ENCODE measurements around the gene ZNF408.
"Not testable (repeated sequence)": the region's sequence is repeated elsewhere in the genome, so short reads cannot be mapped to it uniquely, and the experiment has no call there.

ZNF408 gene

GRCh38 chr11:46701078-46701654 is 335 bp downstream of the ZNF408 start:
- Mint-ChIP-seq H3K4me1 (peaks cover 56% of the 10 kb centered on the region), H3K9me3 (no peaks in the 10 kb centered on the region), H3K27ac (peak overlapping the region; percentile 97), H3K27me3 (no peaks in the 10 kb centered on the region), H3K36me3 (ENCODE audit: low read depth) (peaks cover 22% of the 10 kb centered on the region), H3K4me3 (peak overlapping the region; percentile 94)
- ATAC-seq = no peak
- peak; percentile 11 for DNase-seq

DNA sequence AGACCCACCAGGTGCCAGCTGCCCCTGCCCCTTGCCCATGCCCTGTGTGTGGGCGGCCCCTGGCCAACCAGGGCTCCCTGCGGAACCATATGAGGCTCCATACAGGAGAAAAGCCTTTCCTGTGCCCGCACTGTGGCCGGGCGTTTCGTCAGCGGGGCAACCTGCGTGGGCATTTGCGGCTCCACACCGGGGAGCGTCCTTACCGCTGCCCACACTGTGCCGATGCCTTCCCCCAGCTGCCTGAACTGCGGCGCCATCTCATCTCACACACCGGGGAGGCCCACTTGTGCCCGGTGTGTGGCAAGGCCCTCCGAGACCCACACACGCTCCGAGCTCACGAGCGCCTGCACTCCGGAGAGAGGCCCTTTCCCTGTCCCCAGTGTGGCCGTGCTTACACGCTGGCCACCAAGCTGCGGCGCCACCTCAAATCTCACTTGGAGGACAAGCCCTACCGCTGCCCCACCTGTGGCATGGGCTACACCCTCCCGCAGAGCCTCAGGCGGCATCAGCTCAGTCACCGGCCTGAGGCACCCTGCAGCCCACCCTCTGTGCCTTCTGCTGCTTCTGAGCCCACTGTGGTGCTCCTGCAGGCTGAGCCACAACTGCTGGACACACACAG is 4.3 kb downstream of the ZNF408 start:
- Mint-ChIP-seq H3K4me1 (peaks cover 33% of the 10 kb centered on the region), H3K27ac (no peak overlapping the region), H3K4me3 (no peak overlapping the region), H3K36me3 (ENCODE audit: low read depth) (peaks cover 36% of the 10 kb centered on the region), H3K27me3 (no peaks in the 10 kb centered on the region), H3K9me3 (no peaks in the 10 kb centered on the region)
- ATAC-seq (no peak), DNase-seq (no peak)

DNA sequence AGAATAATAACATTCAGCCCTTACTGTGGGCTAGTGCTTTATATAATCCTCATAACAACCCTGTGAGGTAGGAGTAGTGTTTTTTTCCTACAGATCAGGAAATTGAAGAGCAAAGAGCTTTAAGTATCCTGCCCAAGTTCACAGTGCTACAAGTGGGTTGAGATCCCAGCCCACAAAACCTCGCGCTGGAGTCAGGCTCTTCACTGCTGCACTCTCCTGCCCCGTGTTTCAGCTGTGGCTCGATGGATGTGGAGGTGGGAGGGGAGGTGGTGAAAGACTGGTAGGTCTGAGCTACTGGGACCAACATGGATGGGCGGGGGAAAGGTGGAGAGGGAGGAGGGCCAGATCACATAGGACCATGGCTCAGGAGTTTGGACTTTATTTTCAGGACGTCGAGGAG is 6.1 kb downstream of the ZNF408 start:
- peaks cover 19% of the 10 kb centered on the region for H3K4me1 Mint-ChIP-seq
- no peaks in the 10 kb centered on the region for H3K27me3 Mint-ChIP-seq
- no peak for ATAC-seq
- DNase-seq = no peak
- H3K36me3 Mint-ChIP-seq (ENCODE audit: low read depth) = peaks cover 27% of the 10 kb centered on the region
- H3K4me3 Mint-ChIP-seq = no peak overlapping the region
- no peaks in the 10 kb centered on the region for H3K9me3 Mint-ChIP-seq
- H3K27ac Mint-ChIP-seq = no peak overlapping the region

DNA sequence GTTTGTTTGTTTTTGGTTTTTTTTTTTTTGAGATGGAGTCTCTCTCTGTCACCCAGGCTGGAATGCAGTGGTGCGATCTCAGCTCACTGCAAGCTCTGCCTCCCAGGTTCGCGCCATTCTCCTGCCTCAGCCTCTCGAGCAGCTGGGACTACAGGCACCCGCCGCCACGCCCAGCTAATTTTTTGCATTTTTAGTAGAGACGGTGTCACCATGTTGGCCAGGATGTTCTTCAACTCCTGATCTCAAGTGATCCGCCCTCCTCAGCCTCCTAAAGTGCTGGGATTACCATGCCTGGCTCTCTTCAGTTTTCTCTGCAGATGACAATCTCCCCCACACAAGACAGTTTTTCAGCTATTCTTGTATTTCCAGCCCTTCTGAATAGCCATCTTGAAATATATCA is 8.5 kb downstream of the ZNF408 start:
- peaks cover 18% of the 10 kb centered on the region for H3K36me3 Mint-ChIP-seq (ENCODE audit: low read depth)
- not testable (repeated sequence) for H3K4me3 Mint-ChIP-seq, ATAC-seq, H3K4me1 Mint-ChIP-seq, H3K27ac Mint-ChIP-seq, H3K9me3 Mint-ChIP-seq, DNase-seq, H3K27me3 Mint-ChIP-seq

GRCh38 chr11:46710821-46711269 is 10.0 kb downstream of the ZNF408 start:
- peaks cover 9% of the 10 kb centered on the region for H3K4me1 Mint-ChIP-seq
- H3K9me3 Mint-ChIP-seq = no peaks in the 10 kb centered on the region
- DNase-seq = no peak
- H3K27me3 Mint-ChIP-seq = no peaks in the 10 kb centered on the region
- ATAC-seq = no peak
- no peak overlapping the region for H3K27ac Mint-ChIP-seq
- H3K4me3 Mint-ChIP-seq = no peak overlapping the region
- peaks cover 14% of the 10 kb centered on the region for H3K36me3 Mint-ChIP-seq (ENCODE audit: low read depth)

- H3K27ac Mint-ChIP-seq = no peak overlapping the region
These were observed 10.5 kb downstream of the ZNF408 start for GRCh38 chr11:46711303-46711702.

GRCh38 chr11:46712874-46713576 is 12.2 kb downstream of the ZNF408 start:
- DNase-seq = no peak

More at GRCh38 chr11:46711303-46711702, 10.5 kb downstream of the ZNF408 start:
- no peak for ATAC-seq
- no peaks in the 10 kb centered on the region for H3K27me3 Mint-ChIP-seq
- H3K4me3 Mint-ChIP-seq = no peak overlapping the region
- H3K4me1 Mint-ChIP-seq = peaks cover 9% of the 10 kb centered on the region
- DNase-seq = no peak
- peaks cover 14% of the 10 kb centered on the region for H3K36me3 Mint-ChIP-seq (ENCODE audit: low read depth)
- H3K9me3 Mint-ChIP-seq = no peaks in the 10 kb centered on the region

GRCh38 chr11:46717825-46718154 is 17.0 kb downstream of the ZNF408 start:
- DNase-seq; H3K27ac Mint-ChIP-seq; H3K4me1 Mint-ChIP-seq; H3K27me3 Mint-ChIP-seq; ATAC-seq; H3K36me3 Mint-ChIP-seq (ENCODE audit: low read depth); H3K9me3 Mint-ChIP-seq; H3K4me3 Mint-ChIP-seq: not testable (repeated sequence)

More at GRCh38 chr11:46712874-46713576, 12.2 kb downstream of the ZNF408 start:
- Mint-ChIP-seq H3K4me1 (peaks cover 6% of the 10 kb centered on the region), H3K27me3 (no peaks in the 10 kb centered on the region), H3K9me3 (no peaks in the 10 kb centered on the region), H3K4me3 (no peak overlapping the region), H3K27ac (no peak overlapping the region), H3K36me3 (ENCODE audit: low read depth) (no peaks in the 10 kb centered on the region)
- ATAC-seq = no peak

- no peak for ATAC-seq
These were observed 17.6 kb downstream of the ZNF408 start for GRCh38 chr11:46718155-46719019.

GRCh38 chr11:46719048-46719542 is 18.3 kb downstream of the ZNF408 start, which contains the start of gene F2:
TSS of gene F2 (plus strand) at chr11:46719213. CDS start at chr11:46719236, 23 bp downstream.
- Mint-ChIP-seq H3K9me3 (no peaks in the 10 kb centered on the region), H3K36me3 (ENCODE audit: low read depth) (no peaks in the 10 kb centered on the region), H3K4me3 (no peak within 1 kb of the TSS), H3K27ac (no peak within 1 kb of the TSS), H3K4me1 (peaks cover 7% of the 10 kb centered on the region), H3K27me3 (no peaks in the 10 kb centered on the region)
- ATAC-seq (peak; percentile 42), DNase-seq (no peak)

More at GRCh38 chr11:46718155-46719019, 17.6 kb downstream of the ZNF408 start:
- H3K36me3 Mint-ChIP-seq (ENCODE audit: low read depth) = no peaks in the 10 kb centered on the region
- H3K27ac Mint-ChIP-seq = no peak overlapping the region
- H3K4me1 Mint-ChIP-seq = peaks cover 7% of the 10 kb centered on the region
- no peak overlapping the region for H3K4me3 Mint-ChIP-seq
- H3K27me3 Mint-ChIP-seq = no peaks in the 10 kb centered on the region
- no peak for DNase-seq
- no peaks in the 10 kb centered on the region for H3K9me3 Mint-ChIP-seq

DNA sequence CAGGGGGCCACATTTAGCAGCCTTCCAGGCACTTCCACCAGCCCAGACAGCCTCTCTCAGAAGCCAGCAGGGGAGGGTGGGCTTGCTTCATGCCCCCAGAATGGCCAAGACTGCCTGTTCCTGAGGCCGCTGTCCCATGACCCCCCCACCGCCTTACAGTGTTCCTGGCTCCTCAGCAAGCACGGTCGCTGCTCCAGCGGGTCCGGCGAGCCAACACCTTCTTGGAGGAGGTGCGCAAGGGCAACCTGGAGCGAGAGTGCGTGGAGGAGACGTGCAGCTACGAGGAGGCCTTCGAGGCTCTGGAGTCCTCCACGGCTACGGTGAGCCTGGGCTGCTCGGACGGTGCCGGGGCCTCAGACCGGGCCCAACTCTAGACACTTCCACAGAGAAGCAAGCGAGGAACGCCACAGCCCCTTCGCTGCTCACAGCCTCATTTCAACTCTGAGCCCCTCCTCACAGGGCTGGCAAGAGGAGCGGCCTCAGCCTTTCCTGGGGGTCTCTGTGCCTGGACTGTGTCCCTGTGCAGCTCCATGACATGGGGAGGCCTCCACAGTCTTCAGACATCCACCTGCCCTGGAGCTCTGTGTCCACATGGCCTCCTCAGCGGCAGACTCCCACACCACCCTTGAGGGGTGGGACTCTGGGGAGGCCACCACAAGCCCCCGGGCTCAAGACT is 18.9 kb downstream of the ZNF408 start:
- Mint-ChIP-seq H3K36me3 (ENCODE audit: low read depth) (no peaks in the 10 kb centered on the region), H3K27me3 (no peaks in the 10 kb centered on the region), H3K9me3 (no peaks in the 10 kb centered on the region), H3K4me1 (peaks cover 5% of the 10 kb centered on the region), H3K4me3 (no peak overlapping the region), H3K27ac (no peak overlapping the region)
- ATAC-seq (no peak), DNase-seq (no peak)

DNA sequence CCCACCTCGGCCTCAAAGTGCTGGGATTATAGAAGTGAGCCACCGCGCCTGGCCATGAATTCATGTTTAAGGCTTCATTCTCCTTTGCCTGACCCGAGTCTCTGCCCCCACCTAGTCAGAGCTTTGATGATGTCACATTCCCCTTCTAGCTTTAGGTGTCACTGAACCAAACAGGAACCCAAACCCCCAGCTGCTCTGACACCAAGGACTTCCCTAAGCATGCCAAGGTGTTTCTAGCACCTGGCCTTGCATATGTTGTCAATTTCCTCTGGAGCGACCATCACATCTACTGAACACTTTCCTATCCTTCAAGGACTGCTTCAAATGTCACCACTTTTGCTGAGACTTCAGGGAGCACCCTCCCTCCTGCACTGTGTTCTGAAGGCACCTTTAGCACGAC is 20.5 kb downstream of the ZNF408 start:
- Mint-ChIP-seq H3K9me3 (no peaks in the 10 kb centered on the region), H3K27ac (no peak overlapping the region), H3K36me3 (ENCODE audit: low read depth) (no peaks in the 10 kb centered on the region), H3K4me3 (no peak overlapping the region), H3K27me3 (no peaks in the 10 kb centered on the region), H3K4me1 (peaks cover 2% of the 10 kb centered on the region)
- DNase-seq (no peak), ATAC-seq (no peak)

DNA sequence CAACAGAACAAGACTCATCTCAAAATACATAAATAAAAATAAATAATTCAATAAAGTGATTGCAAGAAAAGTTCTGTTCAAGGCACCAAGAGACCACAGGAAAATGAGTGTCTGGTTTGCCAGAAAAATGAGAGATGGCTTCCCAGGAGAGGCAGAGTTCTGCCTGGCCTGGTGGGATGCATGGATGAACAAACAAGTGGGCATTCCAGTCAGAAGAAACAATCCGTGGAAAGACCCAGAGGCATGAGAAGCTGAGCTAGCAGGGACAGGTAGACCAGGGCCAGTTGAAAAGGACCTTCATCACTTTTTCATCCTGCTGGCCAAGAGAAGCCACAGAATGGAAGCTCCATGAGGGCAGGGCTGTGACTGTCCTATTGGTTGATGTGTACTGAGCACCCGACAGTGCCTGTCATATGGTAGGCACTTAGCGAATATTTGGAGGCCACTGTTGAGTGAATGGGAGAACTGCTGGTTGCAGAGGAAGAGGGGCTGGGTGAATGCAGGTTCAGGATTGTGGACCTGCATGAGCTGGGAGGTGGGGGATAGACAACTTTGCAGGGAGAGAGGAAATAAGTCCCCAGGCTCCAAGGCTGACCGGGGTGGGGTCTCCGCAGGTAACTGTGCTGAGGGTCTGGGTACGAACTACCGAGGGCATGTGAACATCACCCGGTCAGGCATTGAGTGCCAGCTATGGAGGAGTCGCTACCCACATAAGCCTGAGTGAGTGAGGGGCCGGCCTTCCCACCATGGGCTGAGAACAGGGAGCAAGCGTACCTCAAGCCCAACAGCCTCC is 21.9 kb downstream of the ZNF408 start:
- H3K4me1 Mint-ChIP-seq = peaks cover 2% of the 10 kb centered on the region
- H3K4me3 Mint-ChIP-seq = no peak overlapping the region
- ATAC-seq (no peak), DNase-seq (no peak)
- no peaks in the 10 kb centered on the region for H3K36me3 Mint-ChIP-seq (ENCODE audit: low read depth)
- no peak overlapping the region for H3K27ac Mint-ChIP-seq
- H3K27me3 Mint-ChIP-seq = no peaks in the 10 kb centered on the region
- H3K9me3 Mint-ChIP-seq = no peaks in the 10 kb centered on the region

All from activated naive CD8-positive, alpha-beta T cell treated with anti-CD3 and anti-CD28 coated beads, Interleukin-2, amount 50 U/mL, for 24 hours (primary cell).